C1 segment of cervical spinal cord (tissue), 14 donors: ENCODE results near the gene MPP3.

Experiments
- DNase-seq, 14 donors: peaks; one replicate each; lab custom pipeline; 2025; lab: John Stamatoyannopoulos, UW

The MPP3 gene

DNA sequence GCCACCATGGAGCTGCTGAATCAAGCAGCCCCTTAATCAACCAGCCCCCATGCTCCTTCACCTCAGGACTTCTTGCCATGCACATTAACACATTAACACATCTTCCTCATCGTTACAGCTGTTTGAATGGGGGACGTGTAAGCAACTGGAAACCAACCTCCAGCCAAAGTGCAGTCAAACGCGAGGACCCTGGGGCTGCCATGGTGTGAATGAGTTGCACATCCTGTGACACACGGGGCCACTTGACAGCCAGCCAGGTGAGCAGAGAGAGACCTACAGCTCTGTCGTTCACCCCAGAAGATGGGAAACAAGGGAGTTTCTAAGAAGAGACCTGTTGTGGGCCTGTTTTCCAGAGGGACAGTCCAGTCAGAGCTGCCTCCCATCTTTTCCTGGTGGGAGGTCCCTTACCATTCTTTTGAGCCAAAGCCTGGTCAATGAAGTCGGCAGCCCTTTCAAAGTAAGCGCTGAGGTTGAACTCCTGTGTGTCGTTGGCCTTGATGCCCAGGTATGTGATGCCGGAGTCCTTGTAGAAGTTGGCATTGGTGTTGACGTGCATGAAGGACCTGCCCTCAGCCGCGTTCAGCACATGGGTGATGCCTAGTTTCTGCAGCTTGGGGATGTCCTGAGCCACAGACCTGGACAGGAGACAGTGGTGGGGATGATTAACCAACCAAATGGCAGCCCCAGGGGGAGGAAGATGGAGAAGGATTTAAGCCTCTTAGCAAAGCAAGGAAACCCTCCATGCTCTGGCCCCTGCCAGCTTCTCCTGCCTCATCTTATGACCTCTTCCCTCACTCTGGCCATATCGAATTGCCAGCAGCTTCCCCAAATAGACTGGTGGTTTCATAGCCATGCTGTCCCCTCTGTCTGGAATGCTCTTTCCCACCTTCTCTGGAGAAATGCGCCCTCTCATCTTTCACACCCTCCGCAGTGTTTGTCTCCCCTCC, 58.4 kb downstream of the MPP3 start:
- DNase-seq, result no peak

GRCh38 chr17:43772877-43773648, 59.9 kb downstream of the MPP3 start:
- DNase-seq, result peak in 7 of 14 donors; percentile 19 to 45 (median 33)

DNA sequence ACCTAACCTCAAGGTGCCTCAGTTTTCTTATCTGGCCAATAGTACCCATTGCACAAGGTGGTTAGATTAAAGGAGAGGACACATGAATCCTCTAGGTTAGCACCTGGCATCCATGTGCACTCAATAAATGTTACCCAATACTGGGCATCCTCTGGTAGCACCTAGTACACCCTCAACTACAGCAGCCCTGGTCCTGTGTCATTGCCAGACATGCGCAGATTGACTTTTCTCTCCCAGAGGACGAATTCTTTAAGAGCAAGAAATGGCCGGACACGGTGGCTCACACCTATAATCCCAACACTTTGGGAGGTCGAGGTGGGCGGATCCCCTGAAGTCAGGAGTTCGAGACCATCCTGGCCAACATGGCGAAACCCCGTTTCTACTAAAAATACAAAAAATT, 61.5 kb downstream of the MPP3 start:
- no peak for DNase-seq

GRCh38 chr17:43770957-43771356, 62.0 kb downstream of the MPP3 start:
- DNase-seq, result no peak

GRCh38 chr17:43769859-43770258, 63.1 kb downstream of the MPP3 start:
- no peak for DNase-seq

DNA sequence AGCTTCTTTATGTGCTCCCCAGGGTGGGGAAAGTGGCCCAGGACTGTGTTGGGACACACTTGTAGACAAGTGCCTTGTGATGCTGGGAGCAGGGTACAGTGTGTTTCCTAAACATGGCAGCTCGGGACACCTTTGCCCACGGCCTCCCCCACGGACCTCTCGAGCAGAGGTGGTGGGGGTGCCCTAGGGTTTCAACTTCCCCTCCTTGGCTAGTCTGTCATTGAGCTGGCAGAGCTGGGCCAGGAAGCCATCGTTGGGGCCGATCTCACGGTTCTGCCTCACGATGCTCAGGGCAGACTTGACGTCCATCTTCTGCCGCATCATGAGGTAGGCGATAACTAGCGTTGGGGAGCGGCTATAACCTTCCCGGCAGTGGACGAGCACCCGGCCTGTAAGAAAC, 63.5 kb downstream of the MPP3 start:
- no peak for DNase-seq

DNA sequence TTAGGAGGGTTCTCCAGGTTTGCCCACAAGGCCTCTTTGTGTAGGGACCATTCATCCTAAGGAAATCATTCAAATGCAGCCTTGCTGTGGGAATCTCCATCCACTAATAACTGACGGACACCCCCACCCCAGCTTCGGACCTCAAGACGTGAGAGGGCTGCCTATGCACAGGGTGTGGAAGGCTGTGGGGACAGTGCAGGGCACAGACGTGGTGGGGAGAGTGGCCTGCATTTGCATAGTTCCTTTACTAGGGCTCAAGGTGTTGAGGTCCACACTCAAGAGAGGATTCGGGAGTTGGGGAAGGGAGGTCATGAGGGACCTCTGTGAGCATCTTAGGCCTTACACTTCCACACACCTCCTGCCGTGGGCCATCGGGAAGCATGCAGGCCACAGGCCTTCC, 64.0 kb downstream of the MPP3 start:
- no peak for DNase-seq

- peak in 6 of 14 donors; percentile 21 to 49 (median 38) for DNase-seq
Observed at GRCh38 chr17:43768382-43768781, 64.6 kb downstream of the MPP3 start.

DNA sequence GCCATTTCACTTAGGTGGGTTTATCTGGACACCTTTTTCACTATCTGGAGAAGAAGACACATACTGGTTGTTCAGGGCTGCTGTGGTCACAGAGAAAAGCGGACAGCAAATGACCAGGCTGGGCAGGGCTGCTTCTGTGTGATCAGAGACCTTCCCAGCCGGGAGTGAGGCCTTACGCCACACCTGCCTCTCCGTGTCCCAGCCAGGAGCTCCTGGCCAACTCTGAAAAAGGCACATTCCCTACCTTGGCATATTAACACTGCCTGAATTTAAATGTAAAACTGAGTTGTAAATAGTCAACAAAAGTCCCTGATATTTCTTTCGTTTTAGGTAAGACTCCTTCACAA, 65.3 kb downstream of the MPP3 start:
- DNase-seq, result no peak

DNA sequence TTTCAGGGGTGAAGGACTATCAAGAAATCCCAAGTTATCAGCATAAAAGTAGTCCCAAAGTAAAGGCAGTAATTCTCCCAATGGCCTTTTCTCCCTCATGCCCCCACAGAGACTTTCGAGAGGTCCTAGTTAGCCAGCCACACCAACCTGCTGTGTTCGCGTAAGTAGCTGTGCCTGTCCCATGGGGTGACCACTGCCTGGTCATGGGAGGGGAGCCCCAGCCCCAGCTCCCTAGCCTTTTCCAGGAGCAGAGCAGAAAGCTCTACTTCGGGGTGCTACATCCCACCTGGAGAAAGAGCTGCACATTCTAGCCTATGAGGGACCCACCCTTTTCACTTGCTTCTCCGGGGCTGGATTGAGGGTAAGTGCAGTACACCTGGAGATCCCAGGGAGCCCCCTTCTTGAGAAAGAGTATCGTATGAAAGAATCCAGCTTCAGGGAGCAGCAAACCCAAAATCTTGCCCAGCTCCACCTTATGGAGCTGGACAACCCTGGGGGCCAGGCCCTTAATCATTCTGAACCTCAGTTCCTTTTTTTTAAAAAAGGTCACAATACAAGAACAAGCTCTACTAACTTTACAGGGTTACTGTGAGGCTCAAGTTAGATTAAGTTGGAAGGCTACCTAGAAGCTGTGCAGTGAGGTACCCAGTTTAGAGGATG, 65.8 kb downstream of the MPP3 start:
- DNase-seq, result no peak

DNA sequence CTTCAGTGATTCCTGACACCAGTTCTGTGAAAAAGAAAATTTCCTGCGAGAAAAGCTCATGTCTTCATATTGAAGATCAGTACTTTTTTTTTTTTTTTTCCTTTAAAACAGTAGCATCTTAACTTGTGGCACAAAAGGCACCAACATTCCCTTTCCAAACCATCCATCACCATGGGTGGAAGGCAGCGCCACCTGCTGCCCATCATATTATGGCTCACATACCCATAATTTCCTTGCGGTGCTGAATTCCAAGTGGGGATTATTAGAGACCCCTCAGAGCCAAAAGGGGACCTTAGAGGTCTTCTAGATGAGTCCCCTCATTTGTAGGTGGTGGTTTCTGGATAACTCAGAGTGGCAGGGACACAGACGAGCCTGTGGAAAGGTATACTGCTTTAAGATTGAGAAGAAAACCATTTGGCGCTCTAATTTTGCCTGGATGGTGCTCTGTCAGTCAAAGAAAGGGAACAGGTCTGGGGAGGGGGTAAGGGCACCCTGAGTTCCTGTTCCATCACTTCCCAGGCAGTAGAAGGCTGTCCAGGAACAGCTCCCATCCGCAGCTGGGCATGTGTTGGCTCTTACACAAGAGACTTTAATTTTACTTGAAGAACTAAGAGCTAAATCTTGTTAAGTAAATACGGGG, 66.4 kb downstream of the MPP3 start:
- DNase-seq, result peak in 5 of 14 donors; percentile 3 to 22 (median 16)

GRCh38 chr17:43760254-43760852, 72.6 kb downstream of the MPP3 start:
- peak; percentile 8 to 87 (median 78) for DNase-seq

GRCh38 chr17:43759836-43760235, 73.1 kb downstream of the MPP3 start:
- no peak for DNase-seq

DNA sequence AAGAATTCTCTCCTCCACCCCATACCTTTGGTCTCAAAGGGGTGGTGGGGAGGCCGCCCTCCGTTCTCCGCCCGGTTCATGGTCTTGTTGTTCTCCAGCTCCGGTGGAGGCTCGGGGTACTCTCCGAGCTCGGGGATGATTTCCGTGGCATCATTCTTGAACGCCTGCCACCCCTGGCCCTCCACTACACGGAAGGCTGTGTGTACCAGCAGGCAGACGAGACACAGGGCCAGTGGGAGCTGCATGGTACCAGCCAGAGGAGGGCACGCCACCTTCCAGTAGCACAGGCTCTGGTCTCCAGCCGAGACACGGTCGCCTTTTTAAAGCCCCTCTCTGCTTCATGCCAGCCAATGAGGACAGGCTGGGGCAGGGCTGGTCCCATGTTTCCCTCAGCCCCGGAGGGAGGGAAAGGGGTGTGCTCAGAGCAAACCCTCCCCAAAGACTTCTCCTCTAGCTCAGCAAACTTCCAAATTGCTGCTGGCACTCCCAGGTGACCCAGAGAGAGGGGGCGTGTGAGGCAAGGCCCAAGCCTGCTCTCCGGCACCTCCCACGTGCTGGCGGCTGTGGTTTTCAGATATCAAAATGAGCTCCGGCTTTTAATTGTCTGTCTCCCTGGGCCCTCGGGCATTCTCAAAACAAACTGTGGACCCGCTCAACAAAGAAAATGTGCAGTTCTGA, 74.3 kb downstream of the MPP3 start, which contains the start of gene SOST:
Gene SOST, minus strand, starts transcription at position 295 of the 678 bp plus-strand sequence. Its CDS starts 50 bp downstream, at position 245.
- no peak for DNase-seq

GRCh38 chr17:43758086-43758485, 74.9 kb downstream of the MPP3 start:
- no peak for DNase-seq

DNA sequence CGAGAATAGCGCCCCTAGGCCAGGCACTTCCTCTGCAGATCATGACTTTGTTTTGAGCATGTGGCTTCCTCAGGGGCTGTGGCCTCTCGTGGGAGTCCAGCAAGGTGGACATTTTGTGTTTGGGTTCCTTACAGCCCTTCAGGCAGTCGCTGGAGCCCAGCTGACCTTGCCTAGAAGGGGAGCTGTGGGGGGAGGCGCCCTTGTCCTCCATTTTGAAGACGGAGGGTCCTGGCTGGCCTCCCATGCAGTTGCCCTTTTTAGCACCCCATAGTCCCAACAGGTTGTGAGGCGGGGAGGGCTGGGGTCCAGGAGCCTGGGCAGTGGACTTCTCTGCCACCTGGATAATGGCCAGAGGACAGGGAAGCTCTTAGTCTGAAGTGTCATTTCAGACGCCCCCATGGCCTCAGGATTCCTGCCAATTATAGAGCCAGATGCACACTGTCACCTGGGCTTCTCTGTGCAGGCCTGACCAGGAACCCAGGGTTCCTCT, 75.7 kb downstream of the MPP3 start:
- no peak for DNase-seq

GRCh38 chr17:43756201-43756600, 76.7 kb downstream of the MPP3 start:
- no peak for DNase-seq

DNA sequence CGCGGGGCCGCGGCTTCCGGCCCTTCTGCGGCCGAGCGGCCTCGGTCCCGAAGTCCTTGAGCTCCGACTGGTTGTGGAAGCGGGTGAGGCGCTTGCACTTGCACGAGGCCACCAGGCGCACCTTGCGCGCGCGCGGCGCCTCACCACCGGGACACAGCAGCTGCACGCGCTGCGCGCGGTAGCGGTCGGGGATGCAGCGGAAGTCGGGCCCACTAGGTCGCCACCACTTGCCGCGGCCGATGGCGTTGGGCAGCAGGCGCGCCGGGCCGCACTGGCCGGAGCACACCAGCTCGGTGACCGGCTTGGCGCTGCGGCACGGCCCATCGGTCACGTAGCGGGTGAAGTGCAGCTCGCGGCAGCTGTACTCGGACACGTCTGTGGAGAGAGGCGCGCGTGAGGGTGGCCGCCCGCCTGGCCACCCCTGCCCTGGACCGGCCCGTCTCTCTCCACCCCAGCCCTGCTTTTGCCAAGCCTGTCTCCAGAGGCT, 77.5 kb downstream of the MPP3 start:
- DNase-seq, result peak in 1 of 14 donors; percentile 8

GRCh38 chr17:43754947-43755346, 78.0 kb downstream of the MPP3 start:
- no peak for DNase-seq

DNA sequence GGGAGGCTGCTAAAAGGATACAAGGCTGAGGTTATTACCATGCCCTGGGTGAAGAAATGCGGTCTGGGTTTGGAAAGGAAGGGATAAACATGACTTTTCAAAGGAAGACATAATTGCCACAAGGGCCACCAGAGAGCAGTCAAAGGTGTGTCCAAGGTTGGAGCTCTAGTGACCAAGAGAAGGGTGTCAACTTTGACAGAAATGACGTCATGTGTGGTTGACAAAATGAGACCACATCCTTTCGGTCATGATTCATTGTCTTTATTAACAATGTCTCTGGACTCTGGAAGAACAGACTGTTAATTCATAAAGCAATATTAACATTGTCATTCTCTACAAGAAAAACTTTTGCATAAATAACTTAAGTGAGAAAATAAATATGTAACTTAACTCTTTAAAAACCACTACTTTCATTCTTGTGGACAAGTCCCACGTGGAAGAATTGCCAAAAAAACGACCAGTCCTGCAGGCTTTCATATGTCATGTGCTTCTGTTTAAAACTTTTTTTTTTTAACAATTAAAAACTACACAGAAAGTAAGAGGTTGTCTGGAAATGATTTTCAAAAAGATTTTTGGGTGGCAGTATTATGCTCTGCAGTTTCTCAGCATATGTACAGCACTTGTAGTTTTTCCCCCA, 79.3 kb downstream of the MPP3 start:
- DNase-seq, result no peak
